Peyer's patch (tissue), 4 donors: ENCODE data around the gene TSPAN7. TPM values are rescaled to one million over a fixed set of nuclear protein-coding genes. Genes with fewer than 3 reads are reported as not detected.

Experiments
- DNase-seq, 3 donors: peaks; one replicate each; pipeline ENCODE4 v3.0.0-alpha.2; 2017 to 2019
- H3K27ac ChIP-seq, 4 donors: fragments of 200-600 bp; sonication (generic); one replicate each; pipeline ENCODE4 v1.5.1; 2016 to 2019
- H3K27me3 ChIP-seq, 2 donors: fragments of 200-600 bp; sonication (generic); one replicate each; pipeline ENCODE4 v1.5.1; 2019
- H3K36me3 ChIP-seq, 3 donors: fragments of 200-600 bp; sonication (generic); one replicate each; pipeline ENCODE4 v1.5.1; 2016 to 2019
- H3K4me1 ChIP-seq, 4 donors: fragments of 200-600 bp; sonication (generic); one replicate each; pipeline ENCODE4 v1.5.1; 2016 to 2019
- H3K4me3 ChIP-seq, 4 donors: fragments of 200-600 bp; sonication (generic); 1 replicate in 3 of 4; 2 replicates in 1 of 4; pipeline ENCODE4 v1.5.1; 2016 to 2019; ENCODE audit warnings: mild to moderate bottlenecking in 1 of 4
- H3K9me3 ChIP-seq, 4 donors: fragments of 200-600 bp; sonication (generic); one replicate each; pipeline ENCODE4 v1.5.1; 2016 to 2019; ENCODE audit warnings: mild to moderate bottlenecking in 1 of 4
- POLR2A ChIP-seq, 2 donors: fragments of 450-650 bp; IDR thresholded peaks; one replicate each; pipeline ENCODE4 v1.5.1; 2017; ENCODE audit warnings: antibody characterized with exemption in 2 of 2, mild to moderate bottlenecking in 2 of 2, moderate library complexity in 2 of 2
- total RNA-seq, 4 donors: library from RNA; depleted of rRNA; stranded (reverse); fragments of >200 nt; gene quantifications; one replicate each; pipeline ENCODE4 v1.1.0, GENCODE V29; 2016
- TF ChIP-seq, protein P1 (sequence below), 6 experiments: fragments of 450-650 bp in 4 of 6; fragments of 200-600 bp in 2 of 6; sonication (generic) in 1 of 6; IDR thresholded peaks; one replicate each; pipeline ENCODE4 v1.5.1; 2017 to 2019; ENCODE audit warnings: antibody characterized with exemption in 6 of 6, mild to moderate bottlenecking in 3 of 6, moderate library complexity in 1 of 6

TSPAN7 gene
- total RNA-seq, 4 donors from 2014 or later, result 13.2 to 74.8 (median 44.1) TPM

DNA sequence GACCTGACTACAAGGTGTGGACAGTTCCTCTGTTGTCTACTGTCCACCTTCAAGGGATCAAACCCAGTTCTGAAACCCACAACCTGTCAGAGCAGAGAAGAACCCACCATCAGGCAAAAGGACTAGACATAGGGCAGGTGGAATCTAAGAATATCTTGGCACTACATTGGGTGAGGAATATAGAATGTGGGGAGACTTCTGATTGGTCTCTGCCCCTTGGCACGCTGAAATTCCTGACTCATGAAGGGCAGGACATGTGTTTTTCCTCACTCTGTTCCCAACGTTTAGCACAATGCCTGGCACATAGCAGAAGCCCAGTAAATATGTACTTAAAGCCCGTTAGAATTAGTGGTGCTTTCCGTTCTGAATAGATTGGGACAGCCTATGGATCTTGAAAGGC lies 59.3 kb downstream of the TSPAN7 start:
- Histone ChIP-seq H3K9me3 (no peaks in the 10 kb centered on the region), H3K4me1 (no peaks in the 10 kb centered on the region), H3K4me3 (no peak overlapping the region), H3K27ac (no peak overlapping the region), H3K36me3 (no peaks in the 10 kb centered on the region), H3K27me3 (no peaks in the 10 kb centered on the region)
- TF ChIP-seq POLR2A (IDR thresholded peaks at IDR 0.05), result no peak
- TF ChIP-seq, protein P1, sequence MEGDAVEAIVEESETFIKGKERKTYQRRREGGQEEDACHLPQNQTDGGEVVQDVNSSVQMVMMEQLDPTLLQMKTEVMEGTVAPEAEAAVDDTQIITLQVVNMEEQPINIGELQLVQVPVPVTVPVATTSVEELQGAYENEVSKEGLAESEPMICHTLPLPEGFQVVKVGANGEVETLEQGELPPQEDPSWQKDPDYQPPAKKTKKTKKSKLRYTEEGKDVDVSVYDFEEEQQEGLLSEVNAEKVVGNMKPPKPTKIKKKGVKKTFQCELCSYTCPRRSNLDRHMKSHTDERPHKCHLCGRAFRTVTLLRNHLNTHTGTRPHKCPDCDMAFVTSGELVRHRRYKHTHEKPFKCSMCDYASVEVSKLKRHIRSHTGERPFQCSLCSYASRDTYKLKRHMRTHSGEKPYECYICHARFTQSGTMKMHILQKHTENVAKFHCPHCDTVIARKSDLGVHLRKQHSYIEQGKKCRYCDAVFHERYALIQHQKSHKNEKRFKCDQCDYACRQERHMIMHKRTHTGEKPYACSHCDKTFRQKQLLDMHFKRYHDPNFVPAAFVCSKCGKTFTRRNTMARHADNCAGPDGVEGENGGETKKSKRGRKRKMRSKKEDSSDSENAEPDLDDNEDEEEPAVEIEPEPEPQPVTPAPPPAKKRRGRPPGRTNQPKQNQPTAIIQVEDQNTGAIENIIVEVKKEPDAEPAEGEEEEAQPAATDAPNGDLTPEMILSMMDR (IDR thresholded peaks at IDR 0.05), result no peak
- no peak for DNase-seq

DNA sequence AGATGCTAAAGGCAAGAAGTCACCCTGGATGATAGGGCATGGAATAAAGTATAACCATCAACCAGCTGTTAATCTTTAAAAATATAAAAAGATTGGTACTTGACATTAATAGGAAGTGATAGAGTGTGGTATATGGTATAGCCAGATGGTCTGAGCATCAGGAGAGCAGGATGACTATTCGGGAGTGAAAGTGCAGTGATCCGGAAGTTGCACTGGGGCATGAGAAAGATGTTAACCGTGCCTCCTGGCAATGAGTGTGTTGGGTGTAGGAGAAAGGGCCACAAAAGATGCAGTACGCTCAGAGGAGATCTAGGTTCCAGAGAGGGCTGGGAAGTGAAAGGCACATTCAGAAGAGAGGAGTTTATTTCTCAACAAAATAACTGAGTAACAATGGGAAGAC lies 65.0 kb downstream of the TSPAN7 start:
- H3K4me1 ChIP-seq, result no peaks in the 10 kb centered on the region
- H3K4me3 ChIP-seq, result no peak overlapping the region
- H3K9me3 ChIP-seq, result no peaks in the 10 kb centered on the region
- H3K36me3 ChIP-seq, result no peaks in the 10 kb centered on the region
- no peak for TF ChIP-seq POLR2A (IDR thresholded peaks at IDR 0.05)
- TF ChIP-seq, protein P1 (IDR thresholded peaks at IDR 0.05), result no peak
- no peak overlapping the region for H3K27ac ChIP-seq
- no peak for DNase-seq
- H3K27me3 ChIP-seq, result no peaks in the 10 kb centered on the region

DNA sequence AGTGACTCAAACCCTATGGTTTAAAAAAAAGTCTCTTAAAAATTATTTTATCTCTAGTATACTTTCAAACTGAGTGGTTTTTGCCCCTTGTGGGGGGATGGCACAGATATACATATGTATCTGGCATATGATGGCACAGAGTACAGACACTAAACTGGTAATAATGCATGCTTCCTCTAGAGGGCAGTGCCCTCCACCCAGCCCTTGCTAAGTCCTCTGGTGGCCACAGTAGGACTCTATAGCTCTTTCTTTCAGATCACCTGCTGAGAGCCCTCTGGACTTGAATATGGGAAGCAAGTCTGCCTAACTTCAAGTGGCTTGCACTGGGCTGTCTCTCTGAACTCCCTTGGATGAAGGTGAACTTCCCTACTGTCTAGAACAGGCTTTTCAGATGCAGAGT lies 66.3 kb downstream of the TSPAN7 start:
- Histone ChIP-seq H3K4me3 (no peak overlapping the region), H3K27ac (no peak overlapping the region), H3K27me3 (no peaks in the 10 kb centered on the region), H3K4me1 (no peaks in the 10 kb centered on the region), H3K36me3 (no peaks in the 10 kb centered on the region), H3K9me3 (no peaks in the 10 kb centered on the region)
- TF ChIP-seq, protein P1 (IDR thresholded peaks at IDR 0.05), result peak in 4 of 6 experiments; percentile 38 to 80 (median 71)
- no peak for TF ChIP-seq POLR2A (IDR thresholded peaks at IDR 0.05)
- peak in 1 of 3 donors; percentile 59 for DNase-seq

DNA sequence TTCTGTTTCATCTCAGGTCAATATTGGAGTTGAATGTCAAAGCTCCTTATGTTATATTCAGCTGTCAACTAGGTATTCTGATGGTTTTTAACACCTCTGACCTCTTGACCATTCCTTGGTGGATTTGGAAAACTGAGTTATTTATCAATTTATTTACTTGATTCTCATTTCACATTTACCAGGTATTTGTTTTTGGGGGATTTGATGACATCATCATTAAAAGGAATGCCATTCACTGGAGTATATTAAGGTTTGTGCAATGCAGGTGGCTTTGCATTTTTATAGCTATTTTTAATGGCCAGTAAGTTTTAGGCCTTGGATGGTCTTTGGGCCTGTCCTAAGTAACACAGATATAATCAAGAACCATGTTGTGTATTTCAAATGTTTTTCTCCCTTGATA lies 67.2 kb downstream of the TSPAN7 start:
- DNase-seq, result no peak
- no peaks in the 10 kb centered on the region for H3K4me1 ChIP-seq
- no peak overlapping the region for H3K27ac ChIP-seq
- TF ChIP-seq, protein P1 (IDR thresholded peaks at IDR 0.05), result no peak
- no peak for TF ChIP-seq POLR2A (IDR thresholded peaks at IDR 0.05)
- H3K9me3 ChIP-seq, result no peaks in the 10 kb centered on the region
- H3K36me3 ChIP-seq, result no peaks in the 10 kb centered on the region
- H3K27me3 ChIP-seq, result no peaks in the 10 kb centered on the region
- H3K4me3 ChIP-seq, result no peak overlapping the region

DNA sequence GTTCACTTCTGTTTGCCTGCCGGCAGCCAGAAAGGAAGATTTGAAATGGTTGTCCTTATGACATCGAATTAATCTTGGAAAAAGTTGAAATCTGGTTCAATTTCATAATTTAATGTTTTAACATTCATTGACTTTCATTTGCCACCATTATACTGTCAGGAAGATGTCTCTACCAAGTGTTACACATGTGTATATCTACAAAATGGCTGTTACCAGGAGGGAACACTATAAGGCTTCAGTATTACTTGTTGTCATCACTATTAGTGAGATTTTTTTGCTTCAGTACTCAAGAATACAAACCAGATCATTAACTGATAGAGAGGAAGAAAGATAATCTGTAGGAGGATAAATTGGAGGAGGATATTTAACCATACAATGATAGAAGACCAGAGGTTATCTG lies 71.2 kb downstream of the TSPAN7 start:
- Histone ChIP-seq H3K27ac (no peak overlapping the region), H3K9me3 (no peaks in the 10 kb centered on the region), H3K27me3 (no peaks in the 10 kb centered on the region), H3K36me3 (no peaks in the 10 kb centered on the region), H3K4me3 (no peak overlapping the region), H3K4me1 (no peaks in the 10 kb centered on the region)
- no peak for DNase-seq
- TF ChIP-seq, protein P1 (IDR thresholded peaks at IDR 0.05), result no peak
- TF ChIP-seq POLR2A (IDR thresholded peaks at IDR 0.05), result no peak

DNA sequence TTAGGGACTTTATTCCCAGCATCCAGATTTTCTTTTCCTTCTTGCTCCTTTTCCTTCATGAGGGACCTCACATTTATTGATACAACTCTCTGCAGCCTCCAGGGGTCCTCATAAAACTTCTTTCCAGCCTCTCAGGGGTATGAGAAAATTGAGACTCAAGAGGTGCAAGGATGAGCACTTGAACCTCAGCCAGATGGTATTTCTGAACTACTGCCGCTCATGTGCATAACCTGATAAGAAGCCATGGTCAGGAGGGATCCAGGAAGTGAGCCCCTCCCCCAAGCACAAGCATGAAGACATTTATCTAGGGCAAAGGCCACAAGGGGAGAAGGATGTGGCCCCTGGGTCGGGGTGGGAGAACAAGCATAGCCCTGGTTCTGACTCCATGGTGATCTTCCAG lies 73.3 kb downstream of the TSPAN7 start:
- DNase-seq, result no peak
- Histone ChIP-seq H3K4me1 (no peaks in the 10 kb centered on the region), H3K27me3 (no peaks in the 10 kb centered on the region), H3K27ac (no peak overlapping the region), H3K36me3 (no peaks in the 10 kb centered on the region), H3K9me3 (no peaks in the 10 kb centered on the region), H3K4me3 (no peak overlapping the region)
- TF ChIP-seq, protein P1 (IDR thresholded peaks at IDR 0.05), result no peak
- TF ChIP-seq POLR2A (IDR thresholded peaks at IDR 0.05), result no peak
